Smooth muscle cell (in vitro differentiated cells): ENCODE data around the gene ETS2. TPM values are rescaled to one million over a fixed set of nuclear protein-coding genes. Genes with fewer than 3 reads are reported as not detected.
A peak's percentile ranks its signal among the peaks of the same experiment; 100 is the strongest.

Experiments
- DNase-seq: peaks from one replicate; lab custom pipeline; 2025; ENCODE audit not compliant: unreplicated experiment; lab: John Stamatoyannopoulos, UW
- H2AFZ ChIP-seq: fragments of 200-600 bp; sonication (generic); 2 replicates; pipeline ENCODE4 v1.6.0; 2016; ENCODE audit warnings: antibody characterized with exemption, low read depth, mild to moderate bottlenecking
- H3F3A ChIP-seq: fragments of 200-600 bp; sonication (generic); 2 replicates; pipeline ENCODE4 v1.6.0; 2017; ENCODE audit warnings: antibody characterized with exemption, low read depth
- H3K27ac ChIP-seq: fragments of 200-600 bp; sonication (generic); 2 replicates; pipeline ENCODE4 v1.5.1; 2016; ENCODE audit warnings: low read depth, mild to moderate bottlenecking
- H3K27me3 ChIP-seq: fragments of 200-600 bp; sonication (generic); 2 replicates; pipeline ENCODE4 v1.6.1; 2016; ENCODE audit warnings: low read depth, mild to moderate bottlenecking
- H3K36me3 ChIP-seq: fragments of 200-600 bp; sonication (generic); 2 replicates; pipeline ENCODE4 v1.5.1; 2016; ENCODE audit warnings: low read depth
- H3K4me1 ChIP-seq: fragments of 200-600 bp; sonication (generic); 2 replicates; pipeline ENCODE4 v1.5.1; 2016; ENCODE audit warnings: low read depth
- H3K4me2 ChIP-seq: fragments of 200-600 bp; sonication (generic); 2 replicates; pipeline ENCODE4 v1.6.0; 2016; ENCODE audit warnings: mild to moderate bottlenecking
- H3K4me3 ChIP-seq: fragments of 200-600 bp; sonication (generic); 2 replicates; pipeline ENCODE4 v1.5.1; 2016; ENCODE audit warnings: mild to moderate bottlenecking
- H3K79me2 ChIP-seq: fragments of 200-600 bp; sonication (generic); 2 replicates; pipeline ENCODE4 v1.6.0; 2016; ENCODE audit warnings: low read depth, mild to moderate bottlenecking
- H3K9ac ChIP-seq: fragments of 200-600 bp; sonication (generic); 2 replicates; pipeline ENCODE4 v1.6.0; 2016; ENCODE audit warnings: low read depth
- H3K9me3 ChIP-seq: fragments of 200-600 bp; sonication (generic); replicated peaks from 2 replicates; pipeline ENCODE4 v1.5.1; 2016; ENCODE audit warnings: low read depth
- H4K20me1 ChIP-seq: fragments of 200-600 bp; sonication (generic); 2 replicates; pipeline ENCODE4 v1.6.0; 2016; ENCODE audit warnings: low read depth
- WGBS: methylation state at CpG from one replicate; pipeline ENCODE4 v1.1.7; 2016; ENCODE audit warnings: low lambda C conversion rate; 5-methylcytosine and 5-hydroxymethylcytosine counted together
- polyA plus RNA-seq: library from polyadenylated mRNA; unstranded; fragments of >200 nt; fragmentation: Nextera tagmentation; extraction: Ambion mirVana; gene quantifications from 2 replicates; pipeline ENCODE4 v1.2.1, GENCODE V29; 2016
- total RNA-seq: library from RNA; depleted of rRNA; stranded (reverse); fragments of >200 nt; gene quantifications from 2 replicates; pipeline ENCODE4 v1.2.3, GENCODE V29; 2014
- TF ChIP-seq, protein P1 (sequence below): fragments of 200-600 bp; sonication (generic); IDR thresholded peaks from 2 replicates; pipeline ENCODE4 v1.5.1; 2017; ENCODE audit warnings: borderline replicate concordance, mild to moderate bottlenecking, antibody characterized with exemption; ENCODE audit not compliant: insufficient read depth, poor library complexity, severe bottlenecking

The ETS2 gene
- total and polyA plus RNA-seq, 2 experiments from 2014 or later = 65.9 to 77.7 TPM

DNA sequence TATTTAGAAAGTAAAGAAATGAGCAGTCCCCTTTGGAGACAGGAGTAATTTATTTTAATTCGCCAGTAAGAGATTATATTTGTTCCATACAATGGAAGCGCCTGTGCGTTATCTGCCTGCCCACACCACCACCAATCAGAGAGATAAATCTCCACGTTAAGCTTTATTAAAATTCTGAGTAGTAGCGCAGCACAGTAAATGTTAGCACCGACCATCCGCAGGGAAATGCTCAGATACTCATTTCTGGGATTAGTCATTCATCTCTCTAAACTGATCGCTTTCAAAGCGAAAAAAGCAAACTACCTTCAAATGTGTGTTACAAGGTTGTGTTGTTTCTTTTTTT, 1.2 kb downstream of the ETS2 start:
- no peak for DNase-seq
- under 1% methylated on average over 9 of the region's 9 CpGs for WGBS
- Histone ChIP-seq H3K9ac (peak overlapping the region; percentile 93), H3F3A (peaks cover 30% of the 10 kb centered on the region), H4K20me1 (peaks cover 61% of the 10 kb centered on the region), H3K4me3 (peak overlapping the region; percentile 94), H3K27me3 (no peaks in the 10 kb centered on the region), H3K9me3 (no peaks in the 10 kb centered on the region), H3K4me1 (peaks cover 37% of the 10 kb centered on the region), H3K4me2 (peak overlapping the region; percentile 90), H3K36me3 (no peaks in the 10 kb centered on the region), H3K79me2 (peaks cover 62% of the 10 kb centered on the region), H3K27ac (peak overlapping the region; percentile 98), H2AFZ (no peak overlapping the region)
- TF ChIP-seq, protein P1, sequence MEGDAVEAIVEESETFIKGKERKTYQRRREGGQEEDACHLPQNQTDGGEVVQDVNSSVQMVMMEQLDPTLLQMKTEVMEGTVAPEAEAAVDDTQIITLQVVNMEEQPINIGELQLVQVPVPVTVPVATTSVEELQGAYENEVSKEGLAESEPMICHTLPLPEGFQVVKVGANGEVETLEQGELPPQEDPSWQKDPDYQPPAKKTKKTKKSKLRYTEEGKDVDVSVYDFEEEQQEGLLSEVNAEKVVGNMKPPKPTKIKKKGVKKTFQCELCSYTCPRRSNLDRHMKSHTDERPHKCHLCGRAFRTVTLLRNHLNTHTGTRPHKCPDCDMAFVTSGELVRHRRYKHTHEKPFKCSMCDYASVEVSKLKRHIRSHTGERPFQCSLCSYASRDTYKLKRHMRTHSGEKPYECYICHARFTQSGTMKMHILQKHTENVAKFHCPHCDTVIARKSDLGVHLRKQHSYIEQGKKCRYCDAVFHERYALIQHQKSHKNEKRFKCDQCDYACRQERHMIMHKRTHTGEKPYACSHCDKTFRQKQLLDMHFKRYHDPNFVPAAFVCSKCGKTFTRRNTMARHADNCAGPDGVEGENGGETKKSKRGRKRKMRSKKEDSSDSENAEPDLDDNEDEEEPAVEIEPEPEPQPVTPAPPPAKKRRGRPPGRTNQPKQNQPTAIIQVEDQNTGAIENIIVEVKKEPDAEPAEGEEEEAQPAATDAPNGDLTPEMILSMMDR = no peak

DNA sequence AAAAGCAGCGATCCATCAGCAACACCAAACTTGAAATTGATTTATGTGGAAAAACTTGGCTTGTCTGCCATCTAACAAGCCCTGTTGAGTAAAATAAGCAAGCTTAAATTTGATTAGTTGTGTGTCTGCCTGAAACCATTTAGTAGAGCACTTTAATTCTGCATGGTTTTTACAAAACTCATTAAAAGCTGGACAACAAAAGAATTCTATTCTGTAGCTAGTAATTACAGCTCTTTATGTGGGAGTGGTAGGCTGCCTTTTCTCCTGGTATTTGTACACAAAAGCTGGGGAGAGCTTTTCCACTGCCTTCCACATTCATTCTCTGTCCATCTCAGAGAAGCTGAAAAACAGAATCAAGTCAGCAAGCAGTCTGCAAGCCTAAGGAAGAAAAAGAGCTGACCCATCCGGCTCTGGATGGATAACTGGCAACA, 1.7 kb downstream of the ETS2 start:
- peak overlapping the region; percentile 94 for H3K4me3 ChIP-seq
- TF ChIP-seq, protein P1 = no peak
- peaks cover 28% of the 10 kb centered on the region for H3F3A ChIP-seq
- H3K9me3 ChIP-seq = no peaks in the 10 kb centered on the region
- peaks cover 66% of the 10 kb centered on the region for H4K20me1 ChIP-seq
- peaks cover 68% of the 10 kb centered on the region for H3K79me2 ChIP-seq
- H3K4me2 ChIP-seq = peak overlapping the region; percentile 90
- H3K36me3 ChIP-seq = no peaks in the 10 kb centered on the region
- DNase-seq = no peak
- 9% methylated on average over 2 of the region's 2 CpGs for WGBS
- H3K27me3 ChIP-seq = no peaks in the 10 kb centered on the region
- H3K4me1 ChIP-seq = peaks cover 35% of the 10 kb centered on the region
- H3K9ac ChIP-seq = peak overlapping the region; percentile 93
- H2AFZ ChIP-seq = no peak overlapping the region
- peak overlapping the region; percentile 98 for H3K27ac ChIP-seq

DNA sequence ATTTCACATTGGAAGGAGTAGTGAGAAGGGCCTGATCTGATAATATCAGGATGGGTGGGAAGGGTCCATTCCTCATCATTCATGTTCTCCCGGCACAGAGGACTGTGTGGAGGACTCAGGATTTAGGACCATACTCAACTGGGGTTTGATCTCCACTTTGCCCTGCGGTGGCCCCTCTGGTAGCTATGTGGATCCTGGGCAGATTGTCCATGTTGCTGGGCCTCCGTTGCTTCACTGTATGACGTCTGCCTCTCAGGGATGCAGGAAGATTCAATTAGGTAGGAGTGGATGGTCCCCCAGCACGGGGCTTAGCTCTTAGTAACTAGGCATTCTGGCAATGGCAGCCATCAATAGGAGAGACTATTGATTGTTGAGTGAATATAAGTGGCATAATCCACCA, 2.3 kb downstream of the ETS2 start:
- no peak overlapping the region for H2AFZ ChIP-seq
- H3K4me3 ChIP-seq = peak overlapping the region; percentile 94
- H3K27ac ChIP-seq = peak overlapping the region; percentile 98
- peak overlapping the region; percentile 90 for H3K4me2 ChIP-seq
- TF ChIP-seq, protein P1 = no peak
- peaks cover 34% of the 10 kb centered on the region for H3K4me1 ChIP-seq
- peaks cover 30% of the 10 kb centered on the region for H3F3A ChIP-seq
- peak overlapping the region; percentile 93 for H3K9ac ChIP-seq
- WGBS = 21% methylated on average over 5 of the region's 5 CpGs
- no peaks in the 10 kb centered on the region for H3K27me3 ChIP-seq
- peaks cover 73% of the 10 kb centered on the region for H3K79me2 ChIP-seq
- no peak for DNase-seq
- H4K20me1 ChIP-seq = peaks cover 71% of the 10 kb centered on the region
- H3K36me3 ChIP-seq = no peaks in the 10 kb centered on the region
- no peaks in the 10 kb centered on the region for H3K9me3 ChIP-seq

DNA sequence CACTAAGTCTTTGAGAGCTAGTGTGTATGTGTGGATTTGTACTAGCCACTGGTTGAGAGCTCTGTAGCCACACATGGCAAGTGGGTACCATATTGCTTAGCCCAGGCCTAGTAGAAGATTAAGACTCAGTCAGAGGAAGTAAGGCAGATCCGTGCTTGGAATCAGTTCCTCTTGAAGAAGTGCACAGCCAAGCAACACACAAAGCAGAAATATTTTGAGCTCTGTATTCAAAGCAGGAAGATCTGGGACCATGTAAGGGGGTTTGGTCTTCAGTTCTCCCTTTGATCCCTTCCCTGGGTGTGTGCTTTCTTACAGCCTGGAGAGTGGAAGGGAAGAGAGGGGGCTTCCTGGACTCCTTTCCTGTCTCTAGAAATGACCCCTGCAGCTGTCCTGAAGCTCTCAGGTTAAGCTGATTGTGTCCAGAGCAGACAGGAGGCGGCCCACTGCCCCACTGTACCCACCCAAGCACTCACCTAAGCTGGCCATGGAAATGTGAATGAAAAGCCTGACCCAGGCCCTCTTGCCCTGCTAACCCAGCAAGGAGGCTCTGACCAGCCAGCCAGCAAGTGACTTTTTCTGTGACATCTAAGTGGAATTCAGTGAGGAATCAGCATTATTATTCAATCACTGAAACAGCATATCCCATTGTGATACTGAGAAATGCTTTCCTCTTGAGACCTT, 3.6 kb downstream of the ETS2 start:
- Histone ChIP-seq H3K27me3 (no peaks in the 10 kb centered on the region), H3K9me3 (no peaks in the 10 kb centered on the region), H3F3A (peaks cover 31% of the 10 kb centered on the region), H3K4me2 (peak overlapping the region; percentile 90), H3K4me1 (peaks cover 32% of the 10 kb centered on the region), H3K9ac (no peak overlapping the region), H3K36me3 (no peaks in the 10 kb centered on the region), H4K20me1 (peaks cover 84% of the 10 kb centered on the region), H3K4me3 (peak overlapping the region; percentile 94), H3K79me2 (peaks cover 81% of the 10 kb centered on the region), H3K27ac (peak overlapping the region; percentile 98), H2AFZ (no peak overlapping the region)
- no peak for DNase-seq
- TF ChIP-seq, protein P1 = no peak
- 65% methylated on average over 2 of the region's 2 CpGs for WGBS
